Measurements from ENCODE around the gene ITGAV. TPM values are rescaled to one million over a fixed set of nuclear protein-coding genes. Genes with fewer than 3 reads are reported as not detected.

Gene ITGAV
- total and polyA plus RNA-seq, 4 donors = 6.6 to 31.3 (median 12.0) TPM

DNA sequence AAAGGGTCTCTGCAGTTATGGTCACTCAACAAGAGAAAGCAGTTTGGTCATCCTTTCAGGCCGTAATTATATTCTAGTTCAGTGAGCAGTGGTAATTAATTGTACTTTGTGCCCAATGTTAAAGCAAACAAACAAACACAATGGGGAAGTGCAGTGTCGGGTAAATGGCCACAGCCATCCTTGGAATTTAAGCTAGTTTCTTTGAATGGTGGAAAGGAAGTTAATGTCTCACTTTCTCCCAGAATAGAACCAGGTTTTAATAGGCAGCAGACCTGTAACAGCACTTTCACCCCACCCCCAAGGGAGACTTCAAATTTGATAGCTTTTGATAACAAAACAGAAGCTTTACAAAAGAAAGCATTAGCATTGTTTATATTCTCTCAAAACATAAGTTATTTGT lies 20.0 kb upstream of the ITGAV start:
- Histone ChIP-seq H3K27ac (ENCODE audit: low read depth in 1 of 2, low read length in 2 of 2) (no peak overlapping the region), H3K9ac (ENCODE audit: low read depth in 1 of 2, low read length in 2 of 2) (no peak overlapping the region), H3K4me1 (ENCODE audit: control insufficient read depth in 4 of 4, insufficient read depth in 4 of 4, low read length in 3 of 4) (no peaks in the 10 kb centered on the region), H3K9me3 (ENCODE audit: control insufficient read depth in 4 of 4, low read length in 3 of 4) (no peaks in the 10 kb centered on the region), H3K4me3 (ENCODE audit: low read depth in 1 of 3, low read length in 3 of 3) (no peak overlapping the region), H3K36me3 (ENCODE audit: control insufficient read depth in 4 of 4, insufficient read depth in 3 of 4, low read depth in 1 of 4, low read length in 3 of 4) (no peaks in the 10 kb centered on the region), H3K27me3 (ENCODE audit: control insufficient read depth in 4 of 4, insufficient read depth in 4 of 4, low read length in 3 of 4) (no peaks in the 10 kb centered on the region)
- no peak for DNase-seq (ENCODE audit: low spot score)
- TF ChIP-seq, protein P1, sequence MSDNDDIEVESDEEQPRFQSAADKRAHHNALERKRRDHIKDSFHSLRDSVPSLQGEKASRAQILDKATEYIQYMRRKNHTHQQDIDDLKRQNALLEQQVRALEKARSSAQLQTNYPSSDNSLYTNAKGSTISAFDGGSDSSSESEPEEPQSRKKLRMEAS (IDR thresholded peaks at IDR 0.05) = no peak
- no peak for TF ChIP-seq HNF4G (IDR thresholded peaks at IDR 0.05)
- no peak for TF ChIP-seq FOXA1 (IDR thresholded peaks at IDR 0.05)
- TF ChIP-seq, protein P2, sequence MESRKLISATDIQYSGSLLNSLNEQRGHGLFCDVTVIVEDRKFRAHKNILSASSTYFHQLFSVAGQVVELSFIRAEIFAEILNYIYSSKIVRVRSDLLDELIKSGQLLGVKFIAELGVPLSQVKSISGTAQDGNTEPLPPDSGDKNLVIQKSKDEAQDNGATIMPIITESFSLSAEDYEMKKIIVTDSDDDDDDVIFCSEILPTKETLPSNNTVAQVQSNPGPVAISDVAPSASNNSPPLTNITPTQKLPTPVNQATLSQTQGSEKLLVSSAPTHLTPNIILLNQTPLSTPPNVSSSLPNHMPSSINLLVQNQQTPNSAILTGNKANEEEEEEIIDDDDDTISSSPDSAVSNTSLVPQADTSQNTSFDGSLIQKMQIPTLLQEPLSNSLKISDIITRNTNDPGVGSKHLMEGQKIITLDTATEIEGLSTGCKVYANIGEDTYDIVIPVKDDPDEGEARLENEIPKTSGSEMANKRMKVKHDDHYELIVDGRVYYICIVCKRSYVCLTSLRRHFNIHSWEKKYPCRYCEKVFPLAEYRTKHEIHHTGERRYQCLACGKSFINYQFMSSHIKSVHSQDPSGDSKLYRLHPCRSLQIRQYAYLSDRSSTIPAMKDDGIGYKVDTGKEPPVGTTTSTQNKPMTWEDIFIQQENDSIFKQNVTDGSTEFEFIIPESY (IDR thresholded peaks at IDR 0.05) = no peak
- TF ChIP-seq, protein P3, sequence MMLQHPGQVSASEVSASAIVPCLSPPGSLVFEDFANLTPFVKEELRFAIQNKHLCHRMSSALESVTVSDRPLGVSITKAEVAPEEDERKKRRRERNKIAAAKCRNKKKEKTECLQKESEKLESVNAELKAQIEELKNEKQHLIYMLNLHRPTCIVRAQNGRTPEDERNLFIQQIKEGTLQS (IDR thresholded peaks at IDR 0.05) = no peak
- 72% methylated on average over 2 of the region's 2 CpGs for WGBS

DNA sequence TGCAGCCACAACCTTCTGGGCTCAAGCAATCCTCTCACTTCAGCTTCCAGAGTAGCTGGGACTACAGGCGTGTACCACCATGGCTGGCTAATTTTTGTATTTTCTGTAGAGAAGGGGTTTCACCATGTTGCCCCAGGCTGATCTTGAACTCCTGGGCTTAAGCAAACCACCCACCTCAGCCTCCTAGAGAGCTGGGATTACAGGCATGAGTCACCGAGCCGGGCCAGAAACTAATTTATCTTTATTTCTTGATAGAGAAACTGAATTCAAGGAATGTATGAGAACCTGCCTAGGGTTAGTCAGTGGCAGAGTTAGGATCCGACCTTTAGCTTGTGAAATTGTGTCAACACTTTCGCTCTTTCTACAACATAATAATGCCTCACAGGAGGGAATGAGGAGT lies 19.3 kb upstream of the ITGAV start:
- TF ChIP-seq, protein P2 (IDR thresholded peaks at IDR 0.05) = no peak
- no peak for TF ChIP-seq NR2F2 (IDR thresholded peaks at IDR 0.05)
- Histone ChIP-seq H3K9me3 (ENCODE audit: control insufficient read depth in 4 of 4, low read length in 3 of 4) (no peaks in the 10 kb centered on the region), H3K4me3 (ENCODE audit: low read depth in 1 of 3, low read length in 3 of 3) (no peak overlapping the region), H3K9ac (ENCODE audit: low read depth in 1 of 2, low read length in 2 of 2) (no peak overlapping the region), H3K27me3 (ENCODE audit: control insufficient read depth in 4 of 4, insufficient read depth in 4 of 4, low read length in 3 of 4) (no peaks in the 10 kb centered on the region), H3K27ac (ENCODE audit: low read depth in 1 of 2, low read length in 2 of 2) (no peak overlapping the region), H3K36me3 (ENCODE audit: control insufficient read depth in 4 of 4, insufficient read depth in 3 of 4, low read depth in 1 of 4, low read length in 3 of 4) (no peaks in the 10 kb centered on the region), H3K4me1 (ENCODE audit: control insufficient read depth in 4 of 4, insufficient read depth in 4 of 4, low read length in 3 of 4) (no peaks in the 10 kb centered on the region)
- DNase-seq (ENCODE audit: low spot score) = no peak
- 91% methylated on average over 5 of the region's 5 CpGs for WGBS

DNA sequence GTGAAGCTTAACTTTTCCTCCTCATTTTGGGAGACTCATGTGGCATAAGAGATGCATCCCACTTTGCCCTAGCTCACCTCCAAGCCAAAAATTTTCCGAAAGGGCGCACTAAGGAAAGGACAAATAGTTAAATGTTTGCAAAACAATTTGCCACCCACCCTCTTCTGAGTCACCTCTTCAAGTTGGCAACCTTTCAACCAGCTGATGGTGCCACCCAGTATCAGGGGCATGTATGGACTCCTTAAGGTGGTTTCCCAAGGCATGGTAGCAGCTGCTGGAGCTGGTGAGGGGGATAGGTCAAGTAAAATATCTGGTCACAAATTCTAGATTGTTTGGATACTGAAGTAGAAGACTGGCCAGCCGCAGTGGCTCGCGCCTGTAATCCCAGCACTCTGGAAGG lies 17.2 kb upstream of the ITGAV start:
- Histone ChIP-seq H3K4me3 (ENCODE audit: low read depth in 1 of 3, low read length in 3 of 3) (no peak overlapping the region), H3K27me3 (ENCODE audit: control insufficient read depth in 4 of 4, insufficient read depth in 4 of 4, low read length in 3 of 4) (no peaks in the 10 kb centered on the region), H3K27ac (ENCODE audit: low read depth in 1 of 2, low read length in 2 of 2) (no peak overlapping the region), H3K9me3 (ENCODE audit: control insufficient read depth in 4 of 4, low read length in 3 of 4) (no peaks in the 10 kb centered on the region), H3K36me3 (ENCODE audit: control insufficient read depth in 4 of 4, insufficient read depth in 3 of 4, low read depth in 1 of 4, low read length in 3 of 4) (no peaks in the 10 kb centered on the region), H3K4me1 (ENCODE audit: control insufficient read depth in 4 of 4, insufficient read depth in 4 of 4, low read length in 3 of 4) (no peaks in the 10 kb centered on the region), H3K9ac (ENCODE audit: low read depth in 1 of 2, low read length in 2 of 2) (no peak overlapping the region)
- no peak for DNase-seq (ENCODE audit: low spot score)
- 96% methylated on average over 5 of the region's 5 CpGs for WGBS
- no peak for TF ChIP-seq HNF4A (conservative IDR thresholded peaks at IDR 0.05)
- TF ChIP-seq, protein P4, sequence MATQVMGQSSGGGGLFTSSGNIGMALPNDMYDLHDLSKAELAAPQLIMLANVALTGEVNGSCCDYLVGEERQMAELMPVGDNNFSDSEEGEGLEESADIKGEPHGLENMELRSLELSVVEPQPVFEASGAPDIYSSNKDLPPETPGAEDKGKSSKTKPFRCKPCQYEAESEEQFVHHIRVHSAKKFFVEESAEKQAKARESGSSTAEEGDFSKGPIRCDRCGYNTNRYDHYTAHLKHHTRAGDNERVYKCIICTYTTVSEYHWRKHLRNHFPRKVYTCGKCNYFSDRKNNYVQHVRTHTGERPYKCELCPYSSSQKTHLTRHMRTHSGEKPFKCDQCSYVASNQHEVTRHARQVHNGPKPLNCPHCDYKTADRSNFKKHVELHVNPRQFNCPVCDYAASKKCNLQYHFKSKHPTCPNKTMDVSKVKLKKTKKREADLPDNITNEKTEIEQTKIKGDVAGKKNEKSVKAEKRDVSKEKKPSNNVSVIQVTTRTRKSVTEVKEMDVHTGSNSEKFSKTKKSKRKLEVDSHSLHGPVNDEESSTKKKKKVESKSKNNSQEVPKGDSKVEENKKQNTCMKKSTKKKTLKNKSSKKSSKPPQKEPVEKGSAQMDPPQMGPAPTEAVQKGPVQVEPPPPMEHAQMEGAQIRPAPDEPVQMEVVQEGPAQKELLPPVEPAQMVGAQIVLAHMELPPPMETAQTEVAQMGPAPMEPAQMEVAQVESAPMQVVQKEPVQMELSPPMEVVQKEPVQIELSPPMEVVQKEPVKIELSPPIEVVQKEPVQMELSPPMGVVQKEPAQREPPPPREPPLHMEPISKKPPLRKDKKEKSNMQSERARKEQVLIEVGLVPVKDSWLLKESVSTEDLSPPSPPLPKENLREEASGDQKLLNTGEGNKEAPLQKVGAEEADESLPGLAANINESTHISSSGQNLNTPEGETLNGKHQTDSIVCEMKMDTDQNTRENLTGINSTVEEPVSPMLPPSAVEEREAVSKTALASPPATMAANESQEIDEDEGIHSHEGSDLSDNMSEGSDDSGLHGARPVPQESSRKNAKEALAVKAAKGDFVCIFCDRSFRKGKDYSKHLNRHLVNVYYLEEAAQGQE (IDR thresholded peaks at IDR 0.05) = no peak
- TF ChIP-seq, protein P3 (IDR thresholded peaks at IDR 0.05) = no peak
- TF ChIP-seq FOXA1 (IDR thresholded peaks at IDR 0.05) = no peak
- no peak for TF ChIP-seq HNF4G (IDR thresholded peaks at IDR 0.05)
- no peak for TF ChIP-seq GABPA (IDR thresholded peaks at IDR 0.05 in 1 of 2, conservative IDR thresholded peaks at IDR 0.05 in 1 of 2)
- TF ChIP-seq RAD21 (IDR thresholded peaks at IDR 0.05) = no peak
- TF ChIP-seq YY1 (IDR thresholded peaks at IDR 0.05) = no peak
- no peak for TF ChIP-seq JUND (IDR thresholded peaks at IDR 0.05)
- no peak for TF ChIP-seq TAF1 (conservative IDR thresholded peaks at IDR 0.05)
- no peak for TF ChIP-seq SP1 (IDR thresholded peaks at IDR 0.05)
- no peak for TF ChIP-seq FOXA2 (IDR thresholded peaks at IDR 0.05)
- no peak for TF ChIP-seq NR2F2 (IDR thresholded peaks at IDR 0.05)
- TF ChIP-seq, protein P1 (IDR thresholded peaks at IDR 0.05) = no peak

All from liver (tissue), 9 donors.